GM23338 (cell line): ENCODE data around the gene SPIRE1. TPM values are rescaled to one million over a fixed set of nuclear protein-coding genes. Genes with fewer than 3 reads are reported as not detected.

ENCODE experiments used
- ATAC-seq: fragments of 200-7000 bp; cut with Tn5 transposase; 3 replicates; pipeline ENCODE4 v1.9.1; 2020
- DNase-seq: peaks from one replicate; pipeline ENCODE4 v3.0.0-alpha.2; 2015; ENCODE audit warnings: low spot score
- H2AFZ ChIP-seq: fragments of 200-600 bp; sonication (generic); 2 replicates; pipeline ENCODE4 v1.8.0; 2016; ENCODE audit warnings: antibody characterized with exemption, mild to moderate bottlenecking, moderate library complexity
- H3F3A ChIP-seq: fragments of 200-600 bp; sonication (generic); replicated peaks from 2 replicates; pipeline ENCODE4 v1.8.0; 2017; ENCODE audit warnings: antibody characterized with exemption, mixed run types, low read depth
- H3K27ac ChIP-seq: fragments of 200-600 bp; sonication (generic); 2 replicates; pipeline ENCODE4 v1.6.1; 2016; ENCODE audit warnings: low read depth
- H3K27me3 ChIP-seq: fragments of 200-600 bp; sonication (generic); 2 replicates; pipeline ENCODE4 v1.8.0; 2016; ENCODE audit warnings: mild to moderate bottlenecking, mixed run types, moderate library complexity; ENCODE audit not compliant: insufficient read depth
- H3K36me3 ChIP-seq: fragments of 200-600 bp; sonication (generic); 2 replicates; pipeline ENCODE4 v1.8.0; 2016; ENCODE audit warnings: mild to moderate bottlenecking; ENCODE audit not compliant: insufficient read depth
- H3K4me1 ChIP-seq: fragments of 200-600 bp; sonication (generic); 2 replicates; pipeline ENCODE4 v1.8.0; 2016; ENCODE audit warnings: mild to moderate bottlenecking, moderate library complexity; ENCODE audit not compliant: insufficient read depth
- H3K4me2 ChIP-seq: fragments of 200-600 bp; sonication (generic); 2 replicates; pipeline ENCODE4 v1.7.1; 2017; ENCODE audit warnings: mixed run types
- H3K4me3 ChIP-seq: fragments of 200-600 bp; sonication (generic); 2 replicates; pipeline ENCODE4 v1.6.1; 2016; ENCODE audit warnings: mixed run types
- H3K79me2 ChIP-seq: fragments of 200-600 bp; sonication (generic); replicated peaks from 2 replicates; pipeline ENCODE4 v1.8.0; 2017; ENCODE audit warnings: mild to moderate bottlenecking; ENCODE audit not compliant: insufficient read depth
- H3K9me2 ChIP-seq: fragments of 200-600 bp; sonication (generic); 2 replicates; pipeline ENCODE4 v1.8.0; 2017; ENCODE audit not compliant: insufficient read depth
- H4K20me1 ChIP-seq: fragments of 200-600 bp; sonication (generic); replicated peaks from 2 replicates; pipeline ENCODE4 v1.8.0; 2017; ENCODE audit warnings: mild to moderate bottlenecking; ENCODE audit not compliant: insufficient read depth
- H3K27ac Mint-ChIP-seq: 2 replicates; pipeline ENCODE4 v1.8.0; 2020; ENCODE audit warnings: inconsistent platforms, mild to moderate bottlenecking, moderate library complexity, mixed read lengths
- H3K27me3 Mint-ChIP-seq: 3 replicates; pipeline ENCODE4 v1.8.0; 2022; ENCODE audit warnings: low read depth, mild to moderate bottlenecking, moderate library complexity, mixed read lengths, inconsistent platforms; ENCODE audit not compliant: insufficient read depth, poor library complexity
- H3K36me3 Mint-ChIP-seq: 3 replicates; pipeline ENCODE4 v1.8.0; 2021; ENCODE audit warnings: low read depth, mild to moderate bottlenecking, inconsistent platforms, moderate library complexity, mixed read lengths
- H3K4me1 Mint-ChIP-seq: 3 replicates; pipeline ENCODE4 v1.8.0; 2020; ENCODE audit warnings: mild to moderate bottlenecking, inconsistent platforms, mixed read lengths
- H3K4me3 Mint-ChIP-seq: 3 replicates; pipeline ENCODE4 v1.8.0; 2021; ENCODE audit warnings: moderate library complexity, mild to moderate bottlenecking, inconsistent platforms, mixed read lengths
- H3K9me3 Mint-ChIP-seq: 3 replicates; pipeline ENCODE4 v1.8.0; 2020; ENCODE audit warnings: moderate library complexity, mild to moderate bottlenecking, inconsistent platforms, mixed read lengths
- CREB1 ChIP-seq: fragments of 250-450 bp; sonication (Bioruptor Pico); IDR thresholded peaks from 2 replicates; pipeline ENCODE4 v1.5.0; 2020; ENCODE audit warnings: low read depth, mild to moderate bottlenecking, moderate library complexity
- polyA plus RNA-seq: library from polyadenylated mRNA; unstranded; fragments of >200 nt; fragmentation: Nextera tagmentation; extraction: Ambion mirVana; gene quantifications from 2 replicates; pipeline ENCODE4 v1.2.1, GENCODE V29; 2016
- total RNA-seq: library from RNA; depleted of rRNA; stranded (reverse); fragments of >200 nt; shearing (Covaris generic); gene quantifications from 2 replicates; pipeline ENCODE4 v1.2.3, GENCODE V29; 2014
- TF ChIP-seq, protein P1 (sequence below): fragments of 250-450 bp; sonication (Bioruptor Pico); IDR thresholded peaks from 2 replicates; pipeline ENCODE4 v1.5.0; 2020; ENCODE audit warnings: mild to moderate bottlenecking, moderate library complexity

Gene SPIRE1
- total and polyA plus RNA-seq, 2 experiments from 2014 or later = 2.9 to 15.5 TPM

DNA sequence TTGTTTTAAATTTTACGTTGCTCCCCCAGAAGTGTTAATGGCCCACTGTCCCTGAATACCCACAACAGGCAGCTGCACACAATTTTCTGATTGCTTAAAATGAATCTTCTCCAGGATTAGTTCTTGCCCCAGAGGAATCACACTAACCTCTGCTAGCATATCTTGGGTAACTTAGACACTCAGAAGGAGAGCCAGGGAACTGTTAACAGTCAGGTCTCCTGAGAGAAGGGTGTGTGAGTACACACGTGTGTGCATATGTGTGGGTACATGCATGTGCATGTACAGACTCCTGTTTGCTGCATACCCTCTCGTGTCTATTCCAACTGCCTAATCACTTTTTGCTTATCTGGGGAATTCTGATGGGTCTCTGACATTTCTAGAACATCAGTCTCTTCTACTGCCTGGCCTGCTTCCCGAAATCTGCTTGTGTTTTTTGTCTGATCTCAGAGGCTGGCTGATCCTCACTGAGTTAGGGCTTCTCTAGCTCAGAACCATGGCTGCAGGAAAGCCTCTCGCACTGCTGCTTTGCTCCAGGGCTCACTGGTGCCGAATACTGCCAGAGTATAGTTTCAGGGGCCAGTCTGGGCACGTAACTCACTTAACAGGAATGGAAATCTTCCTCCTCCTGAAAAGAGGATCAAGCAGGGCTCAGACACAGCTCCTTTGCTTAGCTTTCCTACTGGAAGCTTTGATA is 187.4 kb downstream of the SPIRE1 start:
- ATAC-seq = peak; percentile 52; the same call in 2 of the 3 replicates
- peak overlapping the region; percentile 13; the same call in 1 of the 2 replicates for H3K27ac ChIP-seq
- no peak overlapping the region for H3K27ac Mint-ChIP-seq

More for the DNA sequence above, 187.4 kb downstream of the SPIRE1 start:
- no peak for DNase-seq
- Histone ChIP-seq H3K9me2 (no peaks in the 10 kb centered on the region), H3K79me2 (no peaks in the 10 kb centered on the region), H3K27me3 (no peaks in the 10 kb centered on the region), H3K4me1 (no peaks in the 10 kb centered on the region), H3F3A (0 out of 2 replicates have a peak, but pooled peaks cover 2% of the 10 kb centered on the region), H3K4me2 (no peak overlapping the region), H3K4me3 (no peak overlapping the region), H3K36me3 (no peaks in the 10 kb centered on the region), H4K20me1 (no peaks in the 10 kb centered on the region), H2AFZ (no peak overlapping the region)
- Mint-ChIP-seq H3K36me3 (no peaks in the 10 kb centered on the region), H3K4me3 (no peak overlapping the region), H3K27me3 (no peaks in the 10 kb centered on the region), H3K4me1 (no peaks in the 10 kb centered on the region), H3K9me3 (no peaks in the 10 kb centered on the region)
- TF ChIP-seq, protein P1, sequence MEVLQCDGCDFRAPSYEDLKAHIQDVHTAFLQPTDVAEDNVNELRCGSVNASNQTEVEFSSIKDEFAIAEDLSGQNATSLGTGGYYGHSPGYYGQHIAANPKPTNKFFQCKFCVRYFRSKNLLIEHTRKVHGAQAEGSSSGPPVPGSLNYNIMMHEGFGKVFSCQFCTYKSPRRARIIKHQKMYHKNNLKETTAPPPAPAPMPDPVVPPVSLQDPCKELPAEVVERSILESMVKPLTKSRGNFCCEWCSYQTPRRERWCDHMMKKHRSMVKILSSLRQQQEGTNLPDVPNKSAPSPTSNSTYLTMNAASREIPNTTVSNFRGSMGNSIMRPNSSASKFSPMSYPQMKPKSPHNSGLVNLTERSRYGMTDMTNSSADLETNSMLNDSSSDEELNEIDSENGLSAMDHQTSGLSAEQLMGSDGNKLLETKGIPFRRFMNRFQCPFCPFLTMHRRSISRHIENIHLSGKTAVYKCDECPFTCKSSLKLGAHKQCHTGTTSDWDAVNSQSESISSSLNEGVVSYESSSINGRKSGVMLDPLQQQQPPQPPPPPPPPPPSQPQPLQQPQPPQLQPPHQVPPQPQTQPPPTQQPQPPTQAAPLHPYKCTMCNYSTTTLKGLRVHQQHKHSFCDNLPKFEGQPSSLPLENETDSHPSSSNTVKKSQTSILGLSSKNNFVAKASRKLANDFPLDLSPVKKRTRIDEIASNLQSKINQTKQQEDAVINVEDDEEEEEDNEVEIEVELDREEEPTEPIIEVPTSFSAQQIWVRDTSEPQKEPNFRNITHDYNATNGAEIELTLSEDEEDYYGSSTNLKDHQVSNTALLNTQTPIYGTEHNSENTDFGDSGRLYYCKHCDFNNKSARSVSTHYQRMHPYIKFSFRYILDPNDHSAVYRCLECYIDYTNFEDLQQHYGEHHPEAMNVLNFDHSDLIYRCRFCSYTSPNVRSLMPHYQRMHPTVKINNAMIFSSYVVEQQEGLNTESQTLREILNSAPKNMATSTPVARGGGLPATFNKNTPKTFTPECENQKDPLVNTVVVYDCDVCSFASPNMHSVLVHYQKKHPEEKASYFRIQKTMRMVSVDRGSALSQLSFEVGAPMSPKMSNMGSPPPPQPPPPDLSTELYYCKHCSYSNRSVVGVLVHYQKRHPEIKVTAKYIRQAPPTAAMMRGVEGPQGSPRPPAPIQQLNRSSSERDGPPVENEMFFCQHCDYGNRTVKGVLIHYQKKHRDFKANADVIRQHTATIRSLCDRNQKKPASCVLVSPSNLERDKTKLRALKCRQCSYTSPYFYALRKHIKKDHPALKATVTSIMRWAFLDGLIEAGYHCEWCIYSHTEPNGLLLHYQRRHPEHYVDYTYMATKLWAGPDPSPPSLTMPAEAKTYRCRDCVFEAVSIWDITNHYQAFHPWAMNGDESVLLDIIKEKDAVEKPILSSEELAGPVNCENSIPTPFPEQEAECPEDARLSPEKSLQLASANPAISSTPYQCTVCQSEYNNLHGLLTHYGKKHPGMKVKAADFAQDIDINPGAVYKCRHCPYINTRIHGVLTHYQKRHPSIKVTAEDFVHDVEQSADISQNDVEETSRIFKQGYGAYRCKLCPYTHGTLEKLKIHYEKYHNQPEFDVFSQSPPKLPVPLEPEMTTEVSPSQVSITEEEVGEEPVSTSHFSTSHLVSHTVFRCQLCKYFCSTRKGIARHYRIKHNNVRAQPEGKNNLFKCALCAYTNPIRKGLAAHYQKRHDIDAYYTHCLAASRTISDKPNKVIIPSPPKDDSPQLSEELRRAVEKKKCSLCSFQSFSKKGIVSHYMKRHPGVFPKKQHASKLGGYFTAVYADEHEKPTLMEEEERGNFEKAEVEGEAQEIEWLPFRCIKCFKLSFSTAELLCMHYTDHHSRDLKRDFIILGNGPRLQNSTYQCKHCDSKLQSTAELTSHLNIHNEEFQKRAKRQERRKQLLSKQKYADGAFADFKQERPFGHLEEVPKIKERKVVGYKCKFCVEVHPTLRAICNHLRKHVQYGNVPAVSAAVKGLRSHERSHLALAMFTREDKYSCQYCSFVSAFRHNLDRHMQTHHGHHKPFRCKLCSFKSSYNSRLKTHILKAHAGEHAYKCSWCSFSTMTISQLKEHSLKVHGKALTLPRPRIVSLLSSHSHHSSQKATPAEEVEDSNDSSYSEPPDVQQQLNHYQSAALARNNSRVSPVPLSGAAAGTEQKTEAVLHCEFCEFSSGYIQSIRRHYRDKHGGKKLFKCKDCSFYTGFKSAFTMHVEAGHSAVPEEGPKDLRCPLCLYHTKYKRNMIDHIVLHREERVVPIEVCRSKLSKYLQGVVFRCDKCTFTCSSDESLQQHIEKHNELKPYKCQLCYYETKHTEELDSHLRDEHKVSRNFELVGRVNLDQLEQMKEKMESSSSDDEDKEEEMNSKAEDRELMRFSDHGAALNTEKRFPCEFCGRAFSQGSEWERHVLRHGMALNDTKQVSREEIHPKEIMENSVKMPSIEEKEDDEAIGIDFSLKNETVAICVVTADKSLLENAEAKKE (CRISPR knock-in tag) = no peak
- TF ChIP-seq CREB1 (CRISPR knock-in tag) = no peak
